Ramos (cell line): Measurements from ENCODE around the gene XXYLT1.
"Not testable (repeated sequence)": the region's sequence is repeated elsewhere in the genome, so short reads cannot be mapped to it uniquely, and the experiment has no call there.

Experiments
- in situ Hi-C: fragments of 300-500 bp; cut with MboI; formaldehyde crosslinking; loops from one replicate; pipeline ENCODE4 v1.14.3; 2022; ENCODE audit warnings: low sequenced_read_pairs; ENCODE audit not compliant: unreplicated experiment

Gene XXYLT1

DNA sequence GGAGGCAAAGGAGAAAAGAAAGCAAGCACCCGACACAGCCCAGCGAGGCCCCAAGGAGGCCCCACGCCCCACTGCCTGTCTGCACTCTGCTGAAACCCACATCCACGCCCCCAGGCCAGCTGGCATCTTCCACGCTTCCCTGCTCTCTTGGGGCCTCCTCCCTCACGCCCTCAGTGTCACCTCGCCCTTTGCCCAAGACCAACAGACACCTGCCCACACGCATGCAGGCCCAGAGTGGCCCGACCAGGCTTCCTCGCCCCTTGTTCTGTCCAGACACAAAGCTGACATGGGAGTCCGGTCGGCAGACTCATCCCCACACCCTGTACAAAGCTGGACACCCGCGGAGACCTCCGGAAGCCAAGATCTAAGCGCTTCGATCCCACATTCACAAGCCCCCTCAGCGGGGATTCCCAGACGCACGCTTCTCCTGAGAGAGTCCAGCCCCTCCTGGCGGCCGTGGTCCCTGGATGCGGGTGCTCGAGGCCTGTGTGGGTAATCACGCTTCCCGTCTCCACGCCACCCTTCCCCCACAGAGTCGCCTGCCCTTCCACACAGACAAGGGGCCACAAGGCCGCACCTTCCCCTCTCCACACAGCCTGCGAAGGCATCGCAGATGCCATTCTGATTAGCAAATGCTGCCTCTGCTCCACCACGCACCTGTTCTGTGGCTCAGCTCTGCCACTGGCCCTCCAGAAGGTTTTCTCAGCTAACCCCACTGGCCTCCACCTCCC is 176.6 kb downstream of the XXYLT1 start:
- in situ Hi-C loops: no loop called here

GRCh38 chr3:195093731-195094130 is 177.2 kb downstream of the XXYLT1 start:
- in situ Hi-C loops: no loop called here

- in situ Hi-C loops: not testable (repeated sequence)
These were observed 182.9 kb downstream of the XXYLT1 start for GRCh38 chr3:195087840-195088601.

- in situ Hi-C loops: no loop called here
These were observed 183.6 kb downstream of the XXYLT1 start for GRCh38 chr3:195087328-195087727.

DNA sequence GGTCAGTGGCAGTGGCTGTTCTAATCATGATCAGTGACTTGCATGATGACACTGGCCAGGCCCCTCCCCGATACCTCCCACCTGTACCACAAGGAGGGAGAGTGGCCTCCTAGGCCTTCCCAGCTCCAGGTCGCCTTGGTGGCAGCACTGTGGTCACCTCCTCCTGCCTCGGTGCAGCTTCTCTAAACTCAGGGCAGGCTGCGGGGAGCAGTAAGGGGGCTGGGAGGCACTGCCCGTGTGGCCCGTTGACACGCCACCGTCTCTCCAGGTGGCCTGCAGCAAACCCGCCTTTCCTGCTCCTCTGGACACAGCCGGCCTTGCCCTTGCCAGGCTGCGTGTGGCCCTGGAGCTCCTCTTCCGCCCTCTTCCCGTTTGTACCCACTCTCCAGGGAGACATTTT is 184.1 kb downstream of the XXYLT1 start:
- in situ Hi-C loops: no loop called here

- in situ Hi-C loops: no loop called here
These were observed 184.6 kb downstream of the XXYLT1 start for GRCh38 chr3:195086341-195086740.

DNA sequence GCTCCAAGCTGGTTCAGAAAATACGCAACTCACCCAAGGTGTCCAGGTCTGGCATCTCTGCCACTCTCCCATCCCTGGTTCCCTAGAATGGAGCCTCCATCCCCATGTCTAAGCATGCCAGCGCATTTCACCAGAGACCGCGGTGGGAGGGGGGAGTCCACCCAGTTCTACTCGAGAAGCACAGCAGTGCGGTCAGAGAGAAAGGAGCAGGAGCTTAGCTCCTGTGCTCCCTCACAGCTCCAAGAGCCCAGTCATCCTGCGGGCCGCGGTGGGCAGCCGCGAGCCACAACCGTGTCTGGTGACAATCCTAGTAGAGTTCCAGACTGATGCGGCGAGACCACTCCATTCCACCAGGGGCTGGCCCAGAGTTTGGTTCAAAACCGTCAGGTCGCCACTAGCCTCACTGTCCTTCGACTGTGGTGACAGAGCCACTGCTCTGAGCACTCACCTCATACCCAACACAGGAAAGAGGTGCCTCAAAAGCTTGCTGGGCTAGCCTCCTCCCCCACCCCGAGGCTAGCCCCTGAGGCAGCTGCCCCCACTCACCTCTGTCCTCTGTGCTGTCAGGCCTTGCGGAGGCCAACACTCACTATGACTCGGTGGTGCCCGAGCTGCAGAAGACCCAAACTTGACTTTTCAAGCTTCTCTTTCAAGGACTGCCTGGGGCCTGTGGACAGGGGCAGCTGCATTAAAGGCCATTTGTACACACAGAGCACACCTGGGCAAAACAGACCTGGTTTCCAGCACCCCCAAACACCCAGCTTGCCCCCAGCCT is 185.4 kb downstream of the XXYLT1 start:
- in situ Hi-C loops: no loop called here

GRCh38 chr3:195084746-195085145 is 186.2 kb downstream of the XXYLT1 start:
- in situ Hi-C loops: no loop called here

GRCh38 chr3:195083659-195084058 is 187.3 kb downstream of the XXYLT1 start:
- in situ Hi-C loops: no loop called here

DNA sequence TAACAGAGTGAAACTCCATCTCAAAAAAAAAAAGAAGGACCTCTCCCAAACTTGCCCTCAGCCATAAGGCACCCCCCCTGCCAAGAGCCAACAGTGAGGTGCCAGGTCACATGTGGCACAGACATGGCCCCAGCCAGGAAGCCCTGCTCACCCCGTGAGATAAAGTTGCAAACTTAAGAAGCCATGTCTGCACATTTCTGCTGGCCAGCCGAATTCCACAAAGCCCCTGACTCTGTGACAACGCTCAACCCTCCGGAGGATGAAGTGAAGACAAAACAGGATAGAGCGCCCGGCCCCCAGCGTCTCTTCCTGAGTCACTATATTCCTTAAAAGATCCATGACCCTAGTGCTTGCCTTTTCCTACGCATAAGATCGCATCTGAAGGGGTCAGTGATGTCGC is 188.1 kb downstream of the XXYLT1 start:
- in situ Hi-C loops: no loop called here

- in situ Hi-C loops: no loop called here
These were observed 189.6 kb downstream of the XXYLT1 start for GRCh38 chr3:195081242-195081963.

- in situ Hi-C loops: no loop called here
These were observed 190.3 kb downstream of the XXYLT1 start for GRCh38 chr3:195080571-195081151.

GRCh38 chr3:195080125-195080524 is 190.8 kb downstream of the XXYLT1 start:
- in situ Hi-C loops: no loop called here

DNA sequence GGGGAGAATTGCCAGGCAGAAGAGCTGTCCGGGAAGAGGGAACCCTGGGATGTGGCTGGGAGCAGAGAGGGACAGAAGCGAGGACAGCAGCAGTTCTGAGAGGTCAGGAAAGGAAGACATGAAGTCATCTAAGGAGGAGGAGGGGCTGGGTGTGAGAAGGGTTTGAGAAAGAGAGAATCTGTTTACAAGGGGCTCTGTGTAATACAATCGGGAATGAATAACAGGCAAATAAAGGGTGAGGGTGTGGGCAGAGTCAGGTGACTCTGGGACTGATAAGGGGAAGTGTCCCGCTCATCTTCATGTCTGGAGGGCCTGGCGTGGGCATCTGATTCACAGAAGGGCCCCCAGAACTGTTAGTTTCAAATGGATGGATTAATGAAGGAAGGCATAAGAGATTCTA is 191.3 kb downstream of the XXYLT1 start:
- in situ Hi-C loops: no loop called here

DNA sequence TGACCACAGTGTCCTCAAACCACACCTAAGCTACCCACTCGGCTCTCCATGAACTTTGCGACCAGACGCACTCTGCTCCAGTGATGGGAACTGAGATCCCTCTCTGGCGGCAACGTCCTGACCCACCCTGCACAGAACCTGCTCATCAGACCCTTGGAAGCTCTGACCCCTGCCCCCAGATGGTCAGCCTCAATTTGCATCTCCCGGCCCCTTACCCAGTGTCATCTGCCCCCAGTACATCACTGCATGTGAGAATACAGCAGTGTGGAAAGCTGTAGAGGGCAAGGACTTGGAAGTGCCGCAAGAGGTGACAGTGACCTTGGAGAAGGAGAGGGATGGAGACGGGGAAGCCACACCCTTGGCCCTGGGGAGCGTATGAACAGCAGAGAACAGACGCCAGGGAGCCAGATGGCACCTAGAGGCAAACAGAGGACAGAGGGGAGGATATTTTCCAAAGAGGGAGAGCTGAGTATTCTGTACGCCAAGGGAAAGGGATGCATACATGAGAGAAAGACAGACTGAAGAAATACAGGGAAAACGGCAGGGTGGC is 192.0 kb downstream of the XXYLT1 start:
- in situ Hi-C loops: no loop called here

- in situ Hi-C loops: no loop called here
These were observed 193.1 kb downstream of the XXYLT1 start for GRCh38 chr3:195077611-195078540.

GRCh38 chr3:195076981-195077610 is 193.9 kb downstream of the XXYLT1 start:
- in situ Hi-C loops: no loop called here
